Measurements from ENCODE around the gene HTR7. TPM values are rescaled to one million over a fixed set of nuclear protein-coding genes. Genes with fewer than 3 reads are reported as not detected.

The HTR7 gene
- total and polyA plus RNA-seq, 2 of the 8 experiments (the other 6 are each of a cell fraction or from before 2014, with no cell fraction given) = 22.9 to 24.6 TPM

GRCh38 chr10:90800232-90800796 lies 57.5 kb downstream of the HTR7 start (continued):
- TF ChIP-seq SUZ12 (IDR thresholded peaks at IDR 0.05; ENCODE audit: low read length) (no peak), SIX5 (IDR thresholded peaks at IDR 0.05; ENCODE audit: low read depth, low read length) (no peak), SIN3A (conservative IDR thresholded peaks at IDR 0.05 in 1 of 2, IDR thresholded peaks at IDR 0.05 in 1 of 2; ENCODE audit: low read depth in 1 of 2, low read length in 2 of 2) (no peak), CHD7 (IDR thresholded peaks at IDR 0.05; ENCODE audit: insufficient replicate concordance, low read length) (no peak), CTBP2 (IDR thresholded peaks at IDR 0.05; ENCODE audit: borderline replicate concordance, insufficient read depth, insufficient read length, low read length) (no peak), RFX5 (IDR thresholded peaks at IDR 0.05; ENCODE audit: borderline replicate concordance, low read depth, low read length) (no peak)
